Bronchial epithelial cell (primary cell): ENCODE data around the gene MYRF. TPM values are rescaled to one million over a fixed set of nuclear protein-coding genes. Genes with fewer than 3 reads are reported as not detected.

Experiments
- DNase-seq: peaks from one replicate; pipeline ENCODE4 v3.0.0-alpha.2; 2010; ENCODE audit warnings: low read depth
- FAIRE-seq: peaks from 2 replicates; lab custom pipeline; 2011; peaks lifted over from hg19 to GRCh38; lab: Jason Lieb, UNC
- H3K27me3 ChIP-seq: 2 replicates; pipeline ENCODE4 v1.5.1; 2011; ENCODE audit warnings: low read length; ENCODE audit not compliant: control insufficient read depth, insufficient read depth
- H3K36me3 ChIP-seq: 2 replicates; pipeline ENCODE4 v1.5.1; 2011; ENCODE audit warnings: low read length; ENCODE audit not compliant: control insufficient read depth, insufficient read depth
- H3K4me3 ChIP-seq: 2 replicates; pipeline ENCODE4 v1.5.1; 2011; ENCODE audit warnings: mild to moderate bottlenecking, low read depth, low read length, control low read depth
- total RNA-seq: library from RNA; depleted of rRNA; stranded (reverse); fragments of >200 nt; gene quantifications from 2 replicates; pipeline ENCODE4 v1.2.1, GENCODE V29; 2014
- TF ChIP-seq, protein P1 (sequence below): IDR thresholded peaks from 2 replicates; pipeline ENCODE4 v1.5.1; 2011; ENCODE audit warnings: mild to moderate bottlenecking, moderate library complexity, low read length, control low read depth, inconsistent platforms; ENCODE audit not compliant: insufficient read depth, severe bottlenecking

The MYRF gene
- total RNA-seq, 1 donor from 2014 or later: under 0.01 TPM

DNA sequence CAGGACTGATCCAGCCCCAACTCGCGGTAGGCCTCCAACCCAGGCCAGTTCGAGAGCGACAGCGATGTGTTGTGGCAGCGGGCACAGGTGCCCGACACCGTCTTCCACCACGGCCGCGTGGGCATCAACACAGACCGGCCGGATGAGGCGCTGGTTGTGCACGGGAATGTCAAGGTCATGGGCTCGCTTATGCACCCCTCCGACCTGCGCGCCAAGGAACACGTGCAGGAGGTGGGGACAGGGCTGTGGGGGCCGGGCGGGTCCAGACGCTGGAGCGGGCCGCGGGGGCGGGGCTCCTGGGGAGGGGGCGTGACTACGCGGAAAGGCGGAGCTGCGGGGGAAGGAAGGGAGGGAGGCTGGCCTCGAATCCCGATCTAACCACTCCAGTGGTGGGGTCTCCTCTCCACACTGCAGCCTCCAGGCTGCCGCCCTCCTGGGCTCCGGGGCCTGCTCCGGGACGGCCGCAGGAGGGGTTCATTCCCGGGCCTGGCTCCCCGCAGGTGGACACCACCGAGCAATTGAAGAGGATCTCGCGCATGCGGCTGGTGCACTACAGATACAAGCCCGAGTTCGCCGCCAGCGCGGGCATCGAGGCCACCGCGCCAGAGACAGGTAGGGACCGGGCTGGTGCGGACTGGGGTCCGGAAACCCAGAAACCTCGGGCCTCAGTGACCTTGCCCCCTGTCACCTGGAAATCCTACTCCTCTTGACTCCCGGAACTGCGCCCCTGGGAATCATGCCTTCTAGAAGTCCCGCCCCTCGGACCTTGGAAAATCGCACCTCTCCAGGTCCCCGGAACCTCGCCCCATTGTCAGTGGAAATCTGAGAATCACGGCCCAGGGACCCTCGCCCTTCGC is 25.0 kb downstream of the MYRF start:
- FAIRE-seq (no peak), DNase-seq (no peak)
- no peaks in the 10 kb centered on the region for H3K36me3 ChIP-seq
- TF ChIP-seq, protein P1, sequence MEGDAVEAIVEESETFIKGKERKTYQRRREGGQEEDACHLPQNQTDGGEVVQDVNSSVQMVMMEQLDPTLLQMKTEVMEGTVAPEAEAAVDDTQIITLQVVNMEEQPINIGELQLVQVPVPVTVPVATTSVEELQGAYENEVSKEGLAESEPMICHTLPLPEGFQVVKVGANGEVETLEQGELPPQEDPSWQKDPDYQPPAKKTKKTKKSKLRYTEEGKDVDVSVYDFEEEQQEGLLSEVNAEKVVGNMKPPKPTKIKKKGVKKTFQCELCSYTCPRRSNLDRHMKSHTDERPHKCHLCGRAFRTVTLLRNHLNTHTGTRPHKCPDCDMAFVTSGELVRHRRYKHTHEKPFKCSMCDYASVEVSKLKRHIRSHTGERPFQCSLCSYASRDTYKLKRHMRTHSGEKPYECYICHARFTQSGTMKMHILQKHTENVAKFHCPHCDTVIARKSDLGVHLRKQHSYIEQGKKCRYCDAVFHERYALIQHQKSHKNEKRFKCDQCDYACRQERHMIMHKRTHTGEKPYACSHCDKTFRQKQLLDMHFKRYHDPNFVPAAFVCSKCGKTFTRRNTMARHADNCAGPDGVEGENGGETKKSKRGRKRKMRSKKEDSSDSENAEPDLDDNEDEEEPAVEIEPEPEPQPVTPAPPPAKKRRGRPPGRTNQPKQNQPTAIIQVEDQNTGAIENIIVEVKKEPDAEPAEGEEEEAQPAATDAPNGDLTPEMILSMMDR: no peak
- no peak overlapping the region for H3K4me3 ChIP-seq
- no peaks in the 10 kb centered on the region for H3K27me3 ChIP-seq

DNA sequence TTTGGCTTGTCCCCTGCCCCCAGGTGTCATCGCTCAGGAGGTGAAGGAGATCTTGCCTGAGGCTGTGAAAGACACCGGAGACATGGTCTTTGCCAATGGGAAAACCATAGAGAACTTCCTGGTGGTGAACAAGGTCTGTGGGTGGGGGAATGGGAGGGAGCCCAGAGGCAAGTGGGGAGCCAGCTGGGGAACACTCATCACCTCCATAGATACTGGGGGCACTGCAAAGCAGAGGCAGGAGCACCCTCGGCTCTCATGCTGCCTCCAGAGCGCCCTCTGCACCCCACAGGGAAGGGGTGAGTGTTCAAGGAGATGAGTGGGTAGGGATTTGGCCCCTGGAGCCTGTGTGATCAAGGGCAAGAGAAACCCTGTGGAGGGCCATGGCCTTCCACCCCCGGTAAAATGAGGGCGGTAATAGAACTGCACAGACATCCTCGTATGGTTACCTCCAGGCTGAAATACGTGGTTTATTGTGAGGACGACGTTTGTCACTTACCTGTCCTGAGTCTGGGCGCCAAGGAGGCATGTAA is 26.0 kb downstream of the MYRF start:
- TF ChIP-seq, protein P1: no peak
- Histone ChIP-seq H3K4me3 (no peak overlapping the region), H3K36me3 (no peaks in the 10 kb centered on the region), H3K27me3 (no peaks in the 10 kb centered on the region)
- no peak for DNase-seq
- FAIRE-seq: no peak

DNA sequence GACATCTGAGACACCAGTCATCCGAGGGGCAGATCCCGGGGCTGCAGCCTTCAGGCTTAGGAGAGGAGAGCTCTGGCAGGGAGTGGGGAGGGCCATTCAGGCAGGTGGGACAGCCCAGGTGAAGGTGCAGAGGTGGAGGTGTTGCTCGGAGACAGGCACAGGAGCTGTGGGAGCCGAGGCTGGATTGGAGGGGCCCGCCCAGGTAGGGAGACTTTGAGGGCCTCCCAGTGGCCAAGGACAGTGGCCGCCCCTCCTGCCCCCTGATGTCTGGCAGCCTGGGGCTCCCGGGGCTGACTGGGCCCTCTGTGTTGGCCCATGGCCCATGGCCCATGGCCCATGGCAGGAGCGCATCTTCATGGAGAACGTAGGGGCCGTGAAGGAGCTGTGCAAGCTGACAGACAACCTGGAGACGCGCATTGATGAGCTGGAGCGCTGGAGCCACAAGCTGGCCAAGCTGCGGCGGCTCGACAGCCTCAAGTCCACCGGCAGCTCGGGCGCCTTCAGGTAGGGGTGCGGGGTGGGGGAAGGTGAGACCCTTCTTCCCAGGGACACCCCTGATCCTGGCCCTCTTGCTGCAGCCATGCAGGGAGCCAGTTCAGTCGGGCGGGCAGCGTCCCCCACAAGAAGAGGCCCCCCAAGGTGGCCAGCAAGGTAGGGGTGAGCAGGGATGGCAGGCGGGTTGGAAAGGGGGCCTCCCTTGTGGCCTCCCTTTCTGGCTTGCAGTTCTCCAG is 26.6 kb downstream of the MYRF start:
- no peak for DNase-seq
- no peaks in the 10 kb centered on the region for H3K27me3 ChIP-seq
- no peak for FAIRE-seq
- H3K36me3 ChIP-seq: no peaks in the 10 kb centered on the region
- TF ChIP-seq, protein P1: no peak
- no peak overlapping the region for H3K4me3 ChIP-seq

DNA sequence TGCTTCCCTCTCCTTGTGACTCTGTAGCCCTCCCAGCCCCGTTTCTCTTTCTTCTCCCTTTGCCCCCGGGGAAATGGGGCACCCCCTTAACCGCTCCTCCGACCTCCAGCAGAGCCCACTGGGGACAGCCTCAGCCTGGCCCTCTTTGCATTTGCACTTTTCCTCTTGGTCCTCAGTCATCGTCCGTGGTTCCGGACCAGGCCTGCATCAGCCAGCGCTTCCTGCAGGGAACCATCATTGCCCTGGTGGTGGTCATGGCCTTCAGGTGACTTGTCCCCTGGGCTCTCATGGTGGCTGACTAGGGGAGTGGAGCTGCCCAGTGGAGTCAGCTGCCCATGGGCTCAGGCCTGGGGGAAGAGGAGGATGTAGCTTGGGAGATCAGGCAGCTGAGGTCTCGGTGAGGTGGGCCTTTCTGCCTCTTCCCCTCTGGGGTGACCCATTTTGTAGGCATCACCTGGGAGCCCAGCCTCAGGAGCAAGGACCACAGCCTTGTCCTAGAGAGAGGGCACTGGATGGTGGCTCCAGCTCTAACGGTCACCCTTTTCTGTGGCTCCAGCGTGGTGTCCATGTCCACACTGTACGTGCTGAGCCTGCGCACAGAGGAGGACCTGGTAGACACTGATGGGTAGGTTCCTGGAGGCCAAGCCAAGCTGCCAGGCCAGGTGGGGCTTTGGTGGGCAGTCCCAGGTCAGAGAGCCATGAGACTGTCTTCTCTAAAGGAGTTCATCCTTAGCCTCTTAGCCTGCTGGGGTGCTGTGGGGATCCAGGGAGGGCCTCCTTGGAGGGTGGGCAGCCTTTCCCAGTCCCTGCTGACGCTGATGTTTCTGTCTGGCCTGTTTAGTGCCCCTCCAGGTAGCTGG is 27.5 kb downstream of the MYRF start:
- FAIRE-seq (no peak), DNase-seq (no peak)
- TF ChIP-seq, protein P1: no peak
- Histone ChIP-seq H3K36me3 (no peaks in the 10 kb centered on the region), H3K27me3 (no peaks in the 10 kb centered on the region), H3K4me3 (no peak overlapping the region)

DNA sequence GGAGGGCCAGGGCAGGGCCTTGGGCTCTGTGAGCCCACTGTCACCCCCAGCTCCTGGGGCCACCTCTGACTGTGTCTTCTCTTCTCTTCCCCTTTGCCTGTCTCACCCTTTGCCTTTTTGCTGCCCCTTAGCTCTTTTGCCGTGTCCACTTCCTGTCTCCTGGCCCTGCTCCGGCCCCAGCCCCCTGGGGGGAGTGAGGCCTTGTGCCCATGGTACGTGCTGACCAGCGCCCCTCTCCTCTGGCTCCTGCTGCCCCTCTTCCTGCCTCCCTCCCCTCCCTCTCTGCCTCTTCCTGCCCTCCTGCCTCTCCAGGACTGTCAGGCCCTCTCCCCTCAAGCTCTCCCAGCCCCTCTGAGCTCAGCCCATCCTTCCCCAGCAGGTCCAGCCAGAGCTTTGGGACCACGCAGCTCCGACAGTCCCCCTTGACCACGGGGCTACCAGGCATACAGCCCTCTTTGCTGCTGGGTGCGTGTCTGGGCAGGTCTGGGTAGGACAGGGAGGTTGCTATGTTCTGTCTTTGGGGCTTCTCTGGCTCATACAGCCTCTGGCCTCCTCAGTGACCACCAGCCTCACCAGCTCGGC is 28.2 kb downstream of the MYRF start:
- Histone ChIP-seq H3K4me3 (no peak overlapping the region), H3K27me3 (no peaks in the 10 kb centered on the region), H3K36me3 (peaks cover 2% of the 10 kb centered on the region)
- DNase-seq: peak; percentile 23
- no peak for FAIRE-seq
- TF ChIP-seq, protein P1: no peak
